Astrocyte (in vitro differentiated cells and primary cell): ENCODE results near the gene FFAR3. TPM values are rescaled to one million over a fixed set of nuclear protein-coding genes. Genes with fewer than 3 reads are reported as not detected.

Experiments
- DNase-seq: peaks from one replicate; pipeline ENCODE4 v3.0.0-alpha.2; 2010; ENCODE audit warnings: low read depth
- FAIRE-seq: peaks from 2 replicates; lab custom pipeline; 2011; peaks lifted over from hg19 to GRCh38; lab: Jason Lieb, UNC
- H2AFZ ChIP-seq: 2 replicates; pipeline ENCODE4 v1.6.0; 2012; ENCODE audit warnings: low read depth, low read length, inconsistent platforms
- H3K27ac ChIP-seq: 2 replicates; pipeline ENCODE4 v1.5.1; 2011; ENCODE audit warnings: low read depth, low read length, inconsistent platforms
- H3K27me3 ChIP-seq: 2 replicates; pipeline ENCODE4 v1.6.0; 2011; ENCODE audit warnings: low read length, inconsistent platforms; ENCODE audit not compliant: insufficient read depth
- H3K36me3 ChIP-seq: 2 replicates; pipeline ENCODE4 v1.5.1; 2011; ENCODE audit warnings: low read length, inconsistent platforms; ENCODE audit not compliant: insufficient read depth
- H3K4me1 ChIP-seq: 2 replicates; pipeline ENCODE4 v1.5.1; 2011; ENCODE audit warnings: low read length, inconsistent platforms; ENCODE audit not compliant: insufficient read depth
- H3K4me2 ChIP-seq: 2 replicates; pipeline ENCODE4 v1.6.0; 2012; ENCODE audit warnings: low read length, inconsistent platforms
- H3K4me3 ChIP-seq: 2 replicates; pipeline ENCODE4 v1.5.1; 2011; ENCODE audit warnings: low read depth, mild to moderate bottlenecking, low read length, inconsistent platforms; ENCODE audit not compliant: insufficient read depth
- H3K79me2 ChIP-seq: 2 replicates; pipeline ENCODE4 v1.6.0; 2012; ENCODE audit warnings: mild to moderate bottlenecking, low read length, inconsistent platforms; ENCODE audit not compliant: insufficient read depth
- H3K9ac ChIP-seq: 2 replicates; pipeline ENCODE4 v1.6.0; 2012; ENCODE audit warnings: mild to moderate bottlenecking, low read length, inconsistent platforms
- H3K9me3 ChIP-seq: 2 replicates; pipeline ENCODE4 v1.5.1; 2012; ENCODE audit warnings: low read depth, mild to moderate bottlenecking, low read length, inconsistent platforms; ENCODE audit not compliant: insufficient read depth
- H4K20me1 ChIP-seq: 2 replicates; pipeline ENCODE4 v1.6.0; 2012; ENCODE audit warnings: low read length, inconsistent platforms; ENCODE audit not compliant: insufficient read depth
- H3K27ac Mint-ChIP-seq: one replicate; pipeline ENCODE4 v1.8.0; 2021; ENCODE audit warnings: mild to moderate bottlenecking, mixed read lengths; ENCODE audit not compliant: unreplicated experiment
- H3K27me3 Mint-ChIP-seq: one replicate; pipeline ENCODE4 v1.8.0; 2021; ENCODE audit warnings: low read depth, mixed read lengths; ENCODE audit not compliant: unreplicated experiment
- H3K36me3 Mint-ChIP-seq: one replicate; pipeline ENCODE4 v1.8.0; 2021; ENCODE audit warnings: low read depth, mixed read lengths; ENCODE audit not compliant: unreplicated experiment
- H3K4me1 Mint-ChIP-seq: one replicate; pipeline ENCODE4 v1.8.0; 2021; ENCODE audit warnings: low read depth, mixed read lengths; ENCODE audit not compliant: unreplicated experiment
- H3K4me3 Mint-ChIP-seq: one replicate; pipeline ENCODE4 v1.8.0; 2021; ENCODE audit warnings: mild to moderate bottlenecking, moderate library complexity, mixed read lengths; ENCODE audit not compliant: unreplicated experiment
- H3K9me3 Mint-ChIP-seq: one replicate; pipeline ENCODE4 v1.8.0; 2021; ENCODE audit warnings: mild to moderate bottlenecking, mixed read lengths; ENCODE audit not compliant: unreplicated experiment
- EZH2 ChIP-seq: IDR thresholded peaks from 2 replicates; pipeline ENCODE4 v1.6.1; 2012; ENCODE audit warnings: mild to moderate bottlenecking, low read length, inconsistent platforms; ENCODE audit not compliant: insufficient read depth
- total RNA-seq: library from RNA; stranded (reverse); gene quantifications from 2 replicates; pipeline ENCODE4 v1.2.1, GENCODE V29; 2021
- TF ChIP-seq, protein P1 (sequence below): IDR thresholded peaks from 2 replicates; pipeline ENCODE4 v1.5.1; 2011; ENCODE audit warnings: low read depth, mild to moderate bottlenecking, inconsistent platforms, low read length, moderate library complexity; ENCODE audit not compliant: insufficient read depth

Gene FFAR3
- total RNA-seq, 1 donor from 2014 or later = not detected

DNA sequence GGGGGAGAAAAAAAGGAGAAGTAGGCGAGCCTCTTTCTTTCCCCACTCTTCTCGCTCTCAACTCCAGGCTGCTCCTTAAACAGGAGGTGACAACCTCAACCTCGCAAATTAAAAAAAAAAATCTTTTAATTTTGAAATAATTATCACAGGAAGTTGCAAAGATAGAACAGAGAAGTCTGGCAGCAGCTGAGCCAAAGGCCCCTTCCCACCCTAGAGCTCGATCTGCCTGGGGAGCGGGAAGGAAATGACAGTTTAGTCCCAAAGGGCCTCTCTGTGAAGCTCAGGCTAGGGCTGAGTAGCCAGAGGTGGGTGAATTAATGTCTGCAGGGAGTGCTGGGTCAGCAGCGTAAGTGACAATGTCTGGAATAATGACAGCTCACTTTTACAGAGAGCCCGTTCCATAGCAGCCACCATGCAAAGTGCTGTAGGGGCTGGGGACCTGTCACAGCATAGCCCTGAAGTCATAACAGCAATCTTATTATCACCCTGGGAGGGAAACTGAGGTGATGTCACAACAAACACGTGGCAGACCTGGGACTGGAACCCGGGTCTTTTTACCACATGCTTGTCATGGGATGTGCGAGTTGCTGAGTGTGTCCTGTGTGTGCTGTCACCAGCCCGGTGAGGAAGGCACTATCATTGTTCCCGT is 38.1 kb upstream of the FFAR3 start:
- Histone ChIP-seq H3K4me2 (no peak overlapping the region), H3K27ac (no peak overlapping the region), H4K20me1 (no peaks in the 10 kb centered on the region), H3K4me3 (no peak overlapping the region), H2AFZ (no peak overlapping the region), H3K9ac (no peak overlapping the region), H3K4me1 (peaks cover 7% of the 10 kb centered on the region), H3K36me3 (no peaks in the 10 kb centered on the region), H3K9me3 (peaks cover 2% of the 10 kb centered on the region), H3K27me3 (no peaks in the 10 kb centered on the region), H3K79me2 (no peaks in the 10 kb centered on the region)
- no peak overlapping the region for H3K4me3 Mint-ChIP-seq
- H3K4me1 Mint-ChIP-seq = peaks cover 5% of the 10 kb centered on the region
- TF ChIP-seq EZH2 = no peak
- TF ChIP-seq, protein P1, sequence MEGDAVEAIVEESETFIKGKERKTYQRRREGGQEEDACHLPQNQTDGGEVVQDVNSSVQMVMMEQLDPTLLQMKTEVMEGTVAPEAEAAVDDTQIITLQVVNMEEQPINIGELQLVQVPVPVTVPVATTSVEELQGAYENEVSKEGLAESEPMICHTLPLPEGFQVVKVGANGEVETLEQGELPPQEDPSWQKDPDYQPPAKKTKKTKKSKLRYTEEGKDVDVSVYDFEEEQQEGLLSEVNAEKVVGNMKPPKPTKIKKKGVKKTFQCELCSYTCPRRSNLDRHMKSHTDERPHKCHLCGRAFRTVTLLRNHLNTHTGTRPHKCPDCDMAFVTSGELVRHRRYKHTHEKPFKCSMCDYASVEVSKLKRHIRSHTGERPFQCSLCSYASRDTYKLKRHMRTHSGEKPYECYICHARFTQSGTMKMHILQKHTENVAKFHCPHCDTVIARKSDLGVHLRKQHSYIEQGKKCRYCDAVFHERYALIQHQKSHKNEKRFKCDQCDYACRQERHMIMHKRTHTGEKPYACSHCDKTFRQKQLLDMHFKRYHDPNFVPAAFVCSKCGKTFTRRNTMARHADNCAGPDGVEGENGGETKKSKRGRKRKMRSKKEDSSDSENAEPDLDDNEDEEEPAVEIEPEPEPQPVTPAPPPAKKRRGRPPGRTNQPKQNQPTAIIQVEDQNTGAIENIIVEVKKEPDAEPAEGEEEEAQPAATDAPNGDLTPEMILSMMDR = no peak
- H3K9me3 Mint-ChIP-seq = peaks cover 3% of the 10 kb centered on the region
- peaks cover 18% of the 10 kb centered on the region for H3K27me3 Mint-ChIP-seq
- no peaks in the 10 kb centered on the region for H3K36me3 Mint-ChIP-seq
- DNase-seq = no peak
- FAIRE-seq = no peak
- no peak overlapping the region for H3K27ac Mint-ChIP-seq

DNA sequence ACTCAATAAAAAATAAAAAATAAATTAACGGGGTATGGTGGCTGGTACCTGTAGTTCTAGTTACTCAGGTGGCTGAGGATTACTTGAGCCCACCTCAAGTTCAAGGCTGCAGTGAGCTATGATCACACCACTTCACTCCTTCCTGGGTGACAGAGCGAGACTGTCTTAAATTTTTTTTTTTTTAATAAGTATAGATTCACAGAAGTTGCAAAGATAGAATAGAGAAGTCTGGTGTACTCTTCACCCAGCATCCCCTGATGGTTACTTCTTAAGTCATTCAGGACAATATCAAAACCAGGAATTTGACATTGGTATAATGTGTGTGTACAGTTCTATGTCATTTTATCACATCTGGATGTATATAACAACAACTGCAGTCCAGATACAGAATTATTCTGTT is 37.0 kb upstream of the FFAR3 start:
- FAIRE-seq (no peak), DNase-seq (no peak)
- H3K79me2 ChIP-seq = no peaks in the 10 kb centered on the region
- no peak overlapping the region for H3K4me3 Mint-ChIP-seq
- H4K20me1 ChIP-seq = no peaks in the 10 kb centered on the region
- H3K36me3 ChIP-seq = no peaks in the 10 kb centered on the region
- H3K4me1 ChIP-seq = peaks cover 7% of the 10 kb centered on the region
- no peak overlapping the region for H3K4me3 ChIP-seq
- peaks cover 2% of the 10 kb centered on the region for H3K9me3 ChIP-seq
- no peak overlapping the region for H3K9ac ChIP-seq
- no peak overlapping the region for H3K27ac Mint-ChIP-seq
- H3K36me3 Mint-ChIP-seq = no peaks in the 10 kb centered on the region
- no peaks in the 10 kb centered on the region for H3K27me3 ChIP-seq
- no peak overlapping the region for H3K4me2 ChIP-seq
- H3K27ac ChIP-seq = no peak overlapping the region
- peaks cover 17% of the 10 kb centered on the region for H3K27me3 Mint-ChIP-seq
- peaks cover 5% of the 10 kb centered on the region for H3K4me1 Mint-ChIP-seq
- TF ChIP-seq, protein P1 = no peak
- no peak for TF ChIP-seq EZH2
- H3K9me3 Mint-ChIP-seq = peaks cover 3% of the 10 kb centered on the region
- no peak overlapping the region for H2AFZ ChIP-seq

DNA sequence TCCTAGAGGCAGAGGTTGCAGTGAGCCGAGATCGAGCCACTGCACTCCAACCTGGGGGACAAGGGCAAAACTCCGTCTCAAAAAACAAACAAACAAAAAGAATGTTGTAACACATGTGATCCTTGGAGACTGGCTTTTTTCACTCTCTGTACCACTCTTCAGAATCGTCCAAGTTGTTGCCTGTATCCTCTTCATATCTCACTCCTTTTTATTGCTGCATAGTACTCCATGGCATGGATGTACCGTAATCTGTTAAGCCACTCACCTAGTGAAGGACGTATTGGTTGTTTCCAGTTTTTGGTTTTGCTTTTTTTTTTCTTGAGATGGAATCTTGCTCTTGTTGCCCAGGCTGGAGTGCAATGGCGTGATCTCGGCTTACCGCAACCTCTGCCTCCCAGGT is 36.2 kb upstream of the FFAR3 start:
- no peaks in the 10 kb centered on the region for H4K20me1 ChIP-seq
- H3K27me3 ChIP-seq = no peaks in the 10 kb centered on the region
- no peak overlapping the region for H3K4me2 ChIP-seq
- H2AFZ ChIP-seq = no peak overlapping the region
- no peaks in the 10 kb centered on the region for H3K79me2 ChIP-seq
- Mint-ChIP-seq H3K4me1 (peaks cover 5% of the 10 kb centered on the region), H3K27me3 (peaks cover 14% of the 10 kb centered on the region), H3K9me3 (peaks cover 3% of the 10 kb centered on the region), H3K4me3 (no peak overlapping the region), H3K27ac (no peak overlapping the region), H3K36me3 (no peaks in the 10 kb centered on the region)
- peaks cover 2% of the 10 kb centered on the region for H3K9me3 ChIP-seq
- TF ChIP-seq, protein P1 = no peak
- TF ChIP-seq EZH2 = no peak
- peaks cover 7% of the 10 kb centered on the region for H3K4me1 ChIP-seq
- H3K36me3 ChIP-seq = no peaks in the 10 kb centered on the region
- H3K27ac ChIP-seq = no peak overlapping the region
- no peak overlapping the region for H3K4me3 ChIP-seq
- FAIRE-seq = no peak
- no peak for DNase-seq
- no peak overlapping the region for H3K9ac ChIP-seq
